Stimulated activated CD8-positive, alpha-beta memory T cell treated with anti-CD3 and anti-CD28 coated beads, Interleukin-2, amount 100 ng/mL, for 48 hours (primary cell): ENCODE results near the gene CLDN9.
"Not testable (repeated sequence)": the region's sequence is repeated elsewhere in the genome, so short reads cannot be mapped to it uniquely, and the experiment has no call there.

Source experiments
- DNase-seq, 2 donors: peaks; one replicate each; pipeline ENCODE4 v3.0.0-alpha.2; 2020; ENCODE audit warnings: low read depth in 2 of 2

The CLDN9 gene

GRCh38 chr16:3054965-3055733 lies 42.4 kb downstream of the CLDN9 start:
- no peak for DNase-seq

GRCh38 chr16:3055734-3056115 lies 43.0 kb downstream of the CLDN9 start:
- DNase-seq, result not testable (repeated sequence)

DNA sequence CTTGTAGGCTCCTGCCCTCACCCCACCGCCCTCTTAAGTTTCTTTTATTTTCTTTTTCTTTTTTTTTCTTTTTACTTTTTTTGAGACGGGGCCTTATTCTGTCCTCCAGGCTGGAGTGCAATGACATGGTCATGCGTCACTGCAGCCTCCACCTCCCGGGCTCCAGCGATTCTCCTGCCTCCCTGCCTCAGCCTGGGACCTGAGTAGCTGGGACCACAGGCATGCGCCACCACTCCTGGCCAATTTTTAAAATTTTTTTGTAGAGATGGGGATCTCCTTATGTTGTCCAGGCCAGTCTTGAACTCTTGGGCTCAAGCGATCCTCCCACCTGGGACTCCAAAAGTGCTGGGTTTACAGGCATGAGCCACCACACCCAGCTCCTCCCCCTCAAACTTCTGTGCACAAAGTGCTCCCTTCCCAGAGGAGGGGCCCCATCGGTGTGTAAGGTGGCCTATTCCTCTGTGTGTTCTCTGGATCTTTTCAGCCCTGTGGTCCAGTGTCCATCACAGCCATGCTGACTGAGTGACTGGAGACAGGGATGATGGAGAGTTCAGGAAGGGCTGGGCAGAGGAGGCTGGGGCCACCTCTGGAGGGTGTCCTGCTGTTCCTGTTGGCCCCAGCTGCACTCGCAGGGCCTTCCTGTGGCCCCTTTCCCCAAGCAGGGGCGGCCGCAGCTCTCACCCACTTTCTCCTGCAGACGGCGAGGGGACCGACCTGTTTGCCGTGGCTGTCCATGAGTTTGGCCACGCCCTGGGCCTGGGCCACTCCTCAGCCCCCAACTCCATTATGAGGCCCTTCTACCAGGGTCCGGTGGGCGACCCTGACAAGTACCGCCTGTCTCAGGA lies 43.8 kb downstream of the CLDN9 start:
- no peak for DNase-seq

DNA sequence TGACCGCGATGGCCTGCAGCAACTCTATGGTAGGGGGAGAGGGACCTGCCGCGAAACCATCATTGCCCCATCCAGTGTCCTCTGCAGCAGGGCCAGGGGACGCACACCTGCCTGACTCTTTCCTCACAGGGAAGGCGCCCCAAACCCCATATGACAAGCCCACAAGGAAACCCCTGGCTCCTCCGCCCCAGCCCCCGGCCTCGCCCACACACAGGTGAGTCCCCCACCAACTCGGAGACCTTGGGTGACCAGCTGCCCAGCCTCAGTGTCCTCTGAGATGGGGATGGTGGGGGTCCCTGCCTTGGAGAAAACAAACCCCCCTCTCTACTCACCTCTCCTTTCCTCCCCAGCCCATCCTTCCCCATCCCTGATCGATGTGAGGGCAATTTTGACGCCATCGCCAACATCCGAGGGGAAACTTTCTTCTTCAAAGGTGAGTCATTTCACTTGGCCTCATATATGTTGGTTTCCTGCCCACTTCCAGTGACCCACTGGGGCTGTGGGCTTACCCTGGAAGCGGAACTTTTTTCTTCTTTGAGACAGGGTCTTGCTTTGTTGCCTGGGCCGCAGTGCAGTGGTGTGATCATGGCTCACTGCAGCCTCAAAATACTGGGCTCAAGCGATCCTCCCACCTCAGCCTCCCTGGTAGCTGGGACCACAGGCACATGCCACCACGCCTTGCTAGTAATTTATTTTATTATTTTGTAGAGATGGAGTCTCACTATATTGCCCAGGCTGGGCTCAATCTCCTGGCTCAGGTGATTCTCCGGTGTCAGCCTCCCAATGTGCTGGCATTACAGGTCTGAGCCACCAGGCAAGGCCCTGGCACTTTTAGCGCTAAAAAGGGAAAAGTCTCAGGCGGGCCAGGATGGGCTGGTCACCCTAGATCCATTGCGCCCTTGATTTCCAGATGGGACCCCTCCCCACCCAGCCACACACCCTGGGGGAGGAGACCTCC lies 44.7 kb downstream of the CLDN9 start:
- no peak for DNase-seq

- DNase-seq, result no peak
Measured at GRCh38 chr16:3058139-3059030, 45.7 kb downstream of the CLDN9 start.

GRCh38 chr16:3059041-3059722 lies 46.5 kb downstream of the CLDN9 start:
- peak; percentile 85 to 89 for DNase-seq

DNA sequence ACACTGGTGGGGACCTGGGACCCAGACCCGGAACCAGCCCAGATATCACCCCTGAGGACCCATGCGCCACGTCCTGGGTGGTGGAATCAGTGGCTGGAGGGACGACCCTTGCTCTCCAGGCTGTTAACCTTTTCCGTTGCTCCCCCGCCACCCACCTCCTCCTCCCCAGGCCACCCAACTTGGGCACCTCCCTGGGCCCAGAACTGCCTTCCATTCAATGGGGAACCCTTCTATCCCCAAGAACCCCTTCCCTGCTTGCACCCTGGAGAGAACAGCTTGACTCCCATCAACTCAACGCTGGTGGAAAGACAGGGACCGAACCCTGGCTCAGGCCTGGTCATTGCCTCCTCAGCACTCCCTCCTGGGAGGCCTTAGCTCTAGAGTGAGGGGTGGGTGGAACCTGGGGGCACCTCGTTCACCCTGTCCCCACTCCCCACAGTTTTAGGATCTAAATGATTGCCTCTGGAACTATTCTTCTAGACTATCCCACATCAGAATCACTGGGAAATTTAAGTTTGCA lies 47.1 kb downstream of the CLDN9 start:
- DNase-seq, result no peak

DNA sequence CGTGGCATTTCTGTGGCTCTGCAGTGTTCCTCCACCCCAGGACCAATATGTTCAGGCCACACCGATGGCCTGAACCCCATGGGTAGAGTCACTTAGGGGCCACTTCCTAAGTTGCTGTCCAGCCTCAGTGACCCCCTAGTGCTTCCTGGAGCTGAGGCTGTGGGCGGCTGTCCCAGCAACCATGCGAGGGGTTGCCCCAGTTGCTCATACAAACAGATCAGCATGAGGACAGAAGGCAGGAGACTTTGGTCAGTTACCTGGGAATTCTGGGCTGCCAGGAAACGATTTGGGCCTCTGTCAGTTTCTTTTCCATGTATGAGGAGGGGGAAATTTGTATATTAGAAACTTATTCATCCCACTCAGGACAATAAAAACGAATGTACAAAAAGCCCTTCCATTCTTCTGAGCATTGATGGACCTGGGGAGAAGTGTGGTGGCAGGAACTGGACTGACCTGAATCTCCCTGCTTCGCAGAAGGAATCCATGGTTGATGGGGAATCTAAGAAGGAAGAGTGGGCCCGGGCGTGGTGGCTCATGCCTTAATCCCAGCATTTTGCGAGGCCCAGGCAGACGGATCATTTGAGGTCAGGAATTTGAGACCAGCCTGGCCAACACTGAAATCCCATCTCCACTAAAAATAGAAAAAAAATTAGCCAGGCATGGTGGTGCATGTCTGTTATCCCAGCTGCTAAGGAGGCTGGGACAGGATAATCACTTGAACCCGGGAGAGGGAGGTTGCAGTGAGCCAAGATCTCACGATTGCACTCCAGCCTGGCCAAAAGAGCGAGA lies 47.8 kb downstream of the CLDN9 start:
- DNase-seq, result no peak

DNA sequence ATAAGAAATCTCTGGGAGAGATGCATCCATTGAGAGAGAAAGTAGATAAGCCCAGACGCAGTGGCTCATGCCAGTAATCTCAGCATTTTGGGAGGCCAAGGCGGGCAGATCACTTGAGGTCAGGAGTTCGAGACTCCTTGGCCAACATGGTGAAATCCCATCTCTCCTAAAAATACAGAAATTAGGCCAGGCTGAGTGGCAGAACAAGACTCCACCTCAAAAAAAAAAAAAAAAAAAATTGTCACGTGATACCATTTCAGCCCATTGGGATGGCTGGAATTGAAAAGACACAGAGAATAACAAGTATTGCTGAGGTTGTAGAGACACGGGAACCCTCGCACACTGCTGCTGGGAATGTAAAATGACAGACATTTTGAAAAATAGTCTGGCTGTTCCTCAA lies 49.8 kb downstream of the CLDN9 start:
- no peak for DNase-seq

- DNase-seq, result no peak
Measured at GRCh38 chr16:3063625-3064386, 51.1 kb downstream of the CLDN9 start.
